SK-N-SH (cell line): ENCODE results near the gene KLHL8.

Experiments
- CHD2 ChIP-seq: fragments of 150-350 bp; IDR thresholded peaks from 2 replicates; pipeline ENCODE4 v1.6.1; 2018; ENCODE audit warnings: low read length; ENCODE audit not compliant: partially characterized antibody
- EP300 ChIP-seq, 2 experiments: IDR thresholded peaks; 2 replicates each; pipeline versions ENCODE4 v1.4.0 to v1.6.1; 2012; ENCODE audit warnings: borderline replicate concordance in 1 of 2, low read depth in 1 of 2, low read length in 1 of 2
- FOXJ3 ChIP-seq: sonication (generic); formaldehyde crosslinking; IDR thresholded peaks from 2 replicates; pipeline ENCODE4 v1.5.1; 2020; ENCODE audit warnings: mild to moderate bottlenecking, missing genetic modification reagents
- RAD21 ChIP-seq: IDR thresholded peaks from 2 replicates; pipeline ENCODE4 v1.6.1; 2012; ENCODE audit warnings: mild to moderate bottlenecking, low read length
- SIN3A ChIP-seq: IDR thresholded peaks from 2 replicates; pipeline ENCODE4 v1.6.1; 2012; ENCODE audit warnings: low read depth, mild to moderate bottlenecking, low read length, moderate library complexity, borderline replicate concordance
- TF ChIP-seq, protein P1 (sequence below): fragments of 200-600 bp; sonication (generic); IDR thresholded peaks from 2 replicates; pipeline ENCODE4 v1.6.1; 2017; ENCODE audit warnings: antibody characterized with exemption, mild to moderate bottlenecking, moderate library complexity
- TF ChIP-seq, protein P2 (sequence below): IDR thresholded peaks from 2 replicates; pipeline ENCODE4 v1.6.1; 2012; ENCODE audit warnings: mild to moderate bottlenecking, low read depth, low read length, moderate library complexity

DNA sequence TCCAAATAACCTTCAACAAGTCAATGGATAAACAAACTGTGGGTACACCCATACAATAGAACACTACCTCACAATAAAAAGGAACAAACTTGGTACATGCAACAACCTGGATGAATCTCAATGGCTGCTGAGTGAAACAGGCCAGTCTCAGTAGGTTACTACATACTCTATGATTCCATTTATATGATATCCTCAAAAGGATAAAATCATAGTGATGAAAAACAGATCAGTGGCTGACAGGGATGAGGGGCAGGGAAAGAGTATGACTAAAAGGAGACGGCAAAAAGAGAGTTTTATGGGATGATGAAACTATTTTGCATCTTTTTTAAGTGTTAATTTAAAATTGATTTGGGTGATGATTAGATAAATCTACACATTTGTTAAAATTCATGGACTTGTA lies 15.9 kb downstream of the KLHL8 start:
- TF ChIP-seq, protein P1, sequence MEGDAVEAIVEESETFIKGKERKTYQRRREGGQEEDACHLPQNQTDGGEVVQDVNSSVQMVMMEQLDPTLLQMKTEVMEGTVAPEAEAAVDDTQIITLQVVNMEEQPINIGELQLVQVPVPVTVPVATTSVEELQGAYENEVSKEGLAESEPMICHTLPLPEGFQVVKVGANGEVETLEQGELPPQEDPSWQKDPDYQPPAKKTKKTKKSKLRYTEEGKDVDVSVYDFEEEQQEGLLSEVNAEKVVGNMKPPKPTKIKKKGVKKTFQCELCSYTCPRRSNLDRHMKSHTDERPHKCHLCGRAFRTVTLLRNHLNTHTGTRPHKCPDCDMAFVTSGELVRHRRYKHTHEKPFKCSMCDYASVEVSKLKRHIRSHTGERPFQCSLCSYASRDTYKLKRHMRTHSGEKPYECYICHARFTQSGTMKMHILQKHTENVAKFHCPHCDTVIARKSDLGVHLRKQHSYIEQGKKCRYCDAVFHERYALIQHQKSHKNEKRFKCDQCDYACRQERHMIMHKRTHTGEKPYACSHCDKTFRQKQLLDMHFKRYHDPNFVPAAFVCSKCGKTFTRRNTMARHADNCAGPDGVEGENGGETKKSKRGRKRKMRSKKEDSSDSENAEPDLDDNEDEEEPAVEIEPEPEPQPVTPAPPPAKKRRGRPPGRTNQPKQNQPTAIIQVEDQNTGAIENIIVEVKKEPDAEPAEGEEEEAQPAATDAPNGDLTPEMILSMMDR: no peak
- TF ChIP-seq RAD21: no peak
- TF ChIP-seq CHD2: no peak
- TF ChIP-seq, protein P2, sequence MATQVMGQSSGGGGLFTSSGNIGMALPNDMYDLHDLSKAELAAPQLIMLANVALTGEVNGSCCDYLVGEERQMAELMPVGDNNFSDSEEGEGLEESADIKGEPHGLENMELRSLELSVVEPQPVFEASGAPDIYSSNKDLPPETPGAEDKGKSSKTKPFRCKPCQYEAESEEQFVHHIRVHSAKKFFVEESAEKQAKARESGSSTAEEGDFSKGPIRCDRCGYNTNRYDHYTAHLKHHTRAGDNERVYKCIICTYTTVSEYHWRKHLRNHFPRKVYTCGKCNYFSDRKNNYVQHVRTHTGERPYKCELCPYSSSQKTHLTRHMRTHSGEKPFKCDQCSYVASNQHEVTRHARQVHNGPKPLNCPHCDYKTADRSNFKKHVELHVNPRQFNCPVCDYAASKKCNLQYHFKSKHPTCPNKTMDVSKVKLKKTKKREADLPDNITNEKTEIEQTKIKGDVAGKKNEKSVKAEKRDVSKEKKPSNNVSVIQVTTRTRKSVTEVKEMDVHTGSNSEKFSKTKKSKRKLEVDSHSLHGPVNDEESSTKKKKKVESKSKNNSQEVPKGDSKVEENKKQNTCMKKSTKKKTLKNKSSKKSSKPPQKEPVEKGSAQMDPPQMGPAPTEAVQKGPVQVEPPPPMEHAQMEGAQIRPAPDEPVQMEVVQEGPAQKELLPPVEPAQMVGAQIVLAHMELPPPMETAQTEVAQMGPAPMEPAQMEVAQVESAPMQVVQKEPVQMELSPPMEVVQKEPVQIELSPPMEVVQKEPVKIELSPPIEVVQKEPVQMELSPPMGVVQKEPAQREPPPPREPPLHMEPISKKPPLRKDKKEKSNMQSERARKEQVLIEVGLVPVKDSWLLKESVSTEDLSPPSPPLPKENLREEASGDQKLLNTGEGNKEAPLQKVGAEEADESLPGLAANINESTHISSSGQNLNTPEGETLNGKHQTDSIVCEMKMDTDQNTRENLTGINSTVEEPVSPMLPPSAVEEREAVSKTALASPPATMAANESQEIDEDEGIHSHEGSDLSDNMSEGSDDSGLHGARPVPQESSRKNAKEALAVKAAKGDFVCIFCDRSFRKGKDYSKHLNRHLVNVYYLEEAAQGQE: no peak
- TF ChIP-seq SIN3A: no peak
- TF ChIP-seq FOXJ3 (CRISPR knock-in tag): no peak
- TF ChIP-seq EP300 (IDR thresholded peaks at IDR 0.05; ENCODE audit: borderline replicate concordance in 1 of 2, low read depth in 1 of 2, low read length in 1 of 2): no peak
